Esophagus squamous epithelium (tissue), 5 donors: ENCODE results near the gene RABGAP1L. TPM values are rescaled to one million over a fixed set of nuclear protein-coding genes. Genes with fewer than 3 reads are reported as not detected.

Experiments
- DNase-seq: peaks from one replicate; lab custom pipeline; 2025; lab: John Stamatoyannopoulos, UW
- H3K27ac ChIP-seq, 4 donors: fragments of 200-600 bp; sonication (generic); one replicate each; pipeline ENCODE4 v1.5.1; 2016 to 2019; ENCODE audit warnings: mild to moderate bottlenecking in 1 of 4
- H3K27me3 ChIP-seq, 4 donors: fragments of 200-600 bp; sonication (generic); 1 replicate in 3 of 4; 2 replicates in 1 of 4; pipeline versions ENCODE4 v1.5.1 to v1.6.0; 2017 to 2021; ENCODE audit warnings: antibody characterized with exemption in 1 of 4
- H3K36me3 ChIP-seq, 3 donors: fragments of 200-600 bp; sonication (generic); one replicate each; pipeline ENCODE4 v1.5.1; 2016 to 2019
- H3K4me1 ChIP-seq, 3 donors: fragments of 200-600 bp; sonication (generic); one replicate each; pipeline ENCODE4 v1.5.1; 2017 to 2019
- H3K4me3 ChIP-seq, 4 donors: fragments of 200-600 bp; sonication (generic); 1 replicate in 3 of 4; 2 replicates in 1 of 4; pipeline ENCODE4 v1.5.1; 2016 to 2019; ENCODE audit warnings: mild to moderate bottlenecking in 2 of 4, moderate library complexity in 1 of 4
- H3K9me3 ChIP-seq, 3 donors: fragments of 200-600 bp; sonication (generic); one replicate each; pipeline ENCODE4 v1.5.1; 2016 to 2019
- POLR2A ChIP-seq, 4 donors: fragments of 450-650 bp; IDR thresholded peaks; one replicate each; pipeline ENCODE4 v1.6.1; 2017; ENCODE audit warnings: antibody characterized with exemption in 4 of 4, mild to moderate bottlenecking in 4 of 4, moderate library complexity in 3 of 4
- WGBS, 2 donors: methylation state at CpG; one replicate each; pipeline ENCODE4 v1.1.5; 2018; 5-methylcytosine and 5-hydroxymethylcytosine counted together
- intact Hi-C: fragments of 100-400 bp; cut with DNase I; formaldehyde crosslinking; loops from one replicate; pipeline ENCODE4 v1.15.0; 2022
- total RNA-seq, 4 donors: library from RNA; depleted of rRNA; stranded (reverse); fragments of >200 nt; gene quantifications; one replicate each; pipeline ENCODE4 v1.1.0, GENCODE V29; 2016
- TF ChIP-seq, protein P1 (sequence below), 6 experiments: fragments of 450-650 bp in 4 of 6; fragments of 200-600 bp in 2 of 6; sonication (generic) in 2 of 6; IDR thresholded peaks; one replicate each; pipeline ENCODE4 v1.5.1; 2016 to 2019; ENCODE audit warnings: antibody characterized with exemption in 6 of 6, mild to moderate bottlenecking in 4 of 6, moderate library complexity in 4 of 6
- donor health status: DM: yes; HTN: yes; CAD: no.

The RABGAP1L gene
- total RNA-seq, 4 donors from 2014 or later: 35.7 to 45.6 (median 41.0) TPM

- 48 to 75% methylated on average over 3 of the region's 3 CpGs for WGBS, 2 donors
- H3K27me3 ChIP-seq: no peaks in the 10 kb centered on the region
- TF ChIP-seq, protein P1, sequence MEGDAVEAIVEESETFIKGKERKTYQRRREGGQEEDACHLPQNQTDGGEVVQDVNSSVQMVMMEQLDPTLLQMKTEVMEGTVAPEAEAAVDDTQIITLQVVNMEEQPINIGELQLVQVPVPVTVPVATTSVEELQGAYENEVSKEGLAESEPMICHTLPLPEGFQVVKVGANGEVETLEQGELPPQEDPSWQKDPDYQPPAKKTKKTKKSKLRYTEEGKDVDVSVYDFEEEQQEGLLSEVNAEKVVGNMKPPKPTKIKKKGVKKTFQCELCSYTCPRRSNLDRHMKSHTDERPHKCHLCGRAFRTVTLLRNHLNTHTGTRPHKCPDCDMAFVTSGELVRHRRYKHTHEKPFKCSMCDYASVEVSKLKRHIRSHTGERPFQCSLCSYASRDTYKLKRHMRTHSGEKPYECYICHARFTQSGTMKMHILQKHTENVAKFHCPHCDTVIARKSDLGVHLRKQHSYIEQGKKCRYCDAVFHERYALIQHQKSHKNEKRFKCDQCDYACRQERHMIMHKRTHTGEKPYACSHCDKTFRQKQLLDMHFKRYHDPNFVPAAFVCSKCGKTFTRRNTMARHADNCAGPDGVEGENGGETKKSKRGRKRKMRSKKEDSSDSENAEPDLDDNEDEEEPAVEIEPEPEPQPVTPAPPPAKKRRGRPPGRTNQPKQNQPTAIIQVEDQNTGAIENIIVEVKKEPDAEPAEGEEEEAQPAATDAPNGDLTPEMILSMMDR (IDR thresholded peaks at IDR 0.05): no peak
- no peak for TF ChIP-seq POLR2A (IDR thresholded peaks at IDR 0.05)
Measured at GRCh38 chr1:174828264-174828663, 668.9 kb downstream of the RABGAP1L start.

GRCh38 chr1:174829990-174830389, 670.7 kb downstream of the RABGAP1L start:
- Histone ChIP-seq H3K4me3 (no peak overlapping the region), H3K9me3 (no peaks in the 10 kb centered on the region), H3K27me3 (no peaks in the 10 kb centered on the region), H3K27ac (no peak overlapping the region), H3K36me3 (no peaks in the 10 kb centered on the region), H3K4me1 (no peaks in the 10 kb centered on the region)
- no peak for DNase-seq
- WGBS, 2 donors: 86 to 95% methylated on average over 1 of the region's 1 CpG
- intact Hi-C loops: no loop called here
- TF ChIP-seq POLR2A (IDR thresholded peaks at IDR 0.05): no peak
- TF ChIP-seq, protein P1 (IDR thresholded peaks at IDR 0.05): no peak

More at GRCh38 chr1:174828264-174828663, 668.9 kb downstream of the RABGAP1L start:
- no peak overlapping the region for H3K27ac ChIP-seq
- DNase-seq: no peak
- no peak overlapping the region for H3K4me3 ChIP-seq
- H3K4me1 ChIP-seq: no peaks in the 10 kb centered on the region
- intact Hi-C loops: no loop called here
- no peaks in the 10 kb centered on the region for H3K36me3 ChIP-seq
- no peaks in the 10 kb centered on the region for H3K9me3 ChIP-seq

- no peak overlapping the region for H3K27ac ChIP-seq
- H3K4me3 ChIP-seq: no peak overlapping the region
- H3K27me3 ChIP-seq: no peaks in the 10 kb centered on the region
- DNase-seq: no peak
- no peaks in the 10 kb centered on the region for H3K36me3 ChIP-seq
- H3K4me1 ChIP-seq: no peaks in the 10 kb centered on the region
- intact Hi-C loops: no loop called here
- TF ChIP-seq, protein P1 (IDR thresholded peaks at IDR 0.05): no peak
- no peak for TF ChIP-seq POLR2A (IDR thresholded peaks at IDR 0.05)
- no peaks in the 10 kb centered on the region for H3K9me3 ChIP-seq
- 88 to 96% methylated on average over 4 of the region's 4 CpGs for WGBS, 2 donors
Measured at GRCh38 chr1:174836543-174836942, 677.2 kb downstream of the RABGAP1L start.

- DNase-seq: no peak
- H3K27ac ChIP-seq: no peak overlapping the region
- intact Hi-C loops: no loop called here
- no peak for TF ChIP-seq POLR2A (IDR thresholded peaks at IDR 0.05)
- TF ChIP-seq, protein P1 (IDR thresholded peaks at IDR 0.05): no peak
- H3K4me1 ChIP-seq: no peaks in the 10 kb centered on the region
- no peak overlapping the region for H3K4me3 ChIP-seq
- H3K36me3 ChIP-seq: no peaks in the 10 kb centered on the region
- H3K9me3 ChIP-seq: no peaks in the 10 kb centered on the region
- H3K27me3 ChIP-seq: no peaks in the 10 kb centered on the region
Measured at GRCh38 chr1:174837386-174837785, 678.1 kb downstream of the RABGAP1L start.

DNA sequence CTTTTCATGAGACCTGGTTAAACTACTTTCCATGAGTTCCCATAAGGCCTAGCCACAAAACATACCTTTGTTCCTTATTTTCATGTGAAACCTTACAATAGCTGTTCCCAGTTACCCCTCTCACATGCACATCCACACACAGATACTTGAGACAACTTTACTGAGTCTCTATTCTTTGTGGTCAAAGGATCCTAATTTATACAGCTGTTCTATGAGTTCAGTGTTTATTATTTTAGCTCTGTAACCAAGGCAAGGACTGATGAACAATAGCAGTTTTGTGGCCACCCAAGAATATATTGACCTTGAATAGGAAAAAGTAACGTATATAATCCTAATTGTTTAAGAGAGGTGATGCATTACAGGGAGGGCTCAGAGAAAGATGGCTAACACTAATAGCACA, 679.9 kb downstream of the RABGAP1L start:
- no peak for DNase-seq
- intact Hi-C loops: no loop called here
- H3K36me3 ChIP-seq: no peaks in the 10 kb centered on the region
- no peaks in the 10 kb centered on the region for H3K9me3 ChIP-seq
- no peak overlapping the region for H3K27ac ChIP-seq
- TF ChIP-seq POLR2A (IDR thresholded peaks at IDR 0.05): no peak
- TF ChIP-seq, protein P1 (IDR thresholded peaks at IDR 0.05): no peak
- 80 to 94% methylated on average over 1 of the region's 1 CpG for WGBS, 2 donors
- no peak overlapping the region for H3K4me3 ChIP-seq
- no peaks in the 10 kb centered on the region for H3K27me3 ChIP-seq
- H3K4me1 ChIP-seq: no peaks in the 10 kb centered on the region
